Measurements from ENCODE around the gene BCR.

BCR gene

GRCh38 chr22:23243859-23244689, 63.8 kb downstream of the BCR start:
- DNase-seq (ENCODE audit: low read depth in 3 of 3), result no peak

- DNase-seq (ENCODE audit: low read depth in 3 of 3), result no peak
These were observed 64.4 kb downstream of the BCR start for GRCh38 chr22:23244690-23245044.

GRCh38 chr22:23245045-23245798, 64.9 kb downstream of the BCR start:
- no peak for DNase-seq (ENCODE audit: low read depth in 3 of 3)

- DNase-seq (ENCODE audit: low read depth in 3 of 3), result no peak
These were observed 65.5 kb downstream of the BCR start for GRCh38 chr22:23245799-23246136.

- no peak for DNase-seq (ENCODE audit: low read depth in 3 of 3)
These were observed 66.9 kb downstream of the BCR start for GRCh38 chr22:23246982-23247766.

- DNase-seq (ENCODE audit: low read depth in 3 of 3), result no peak
These were observed 68.3 kb downstream of the BCR start for GRCh38 chr22:23248583-23248982.

- no peak for DNase-seq (ENCODE audit: low read depth in 3 of 3)
These were observed 69.9 kb downstream of the BCR start for GRCh38 chr22:23250056-23250784.

GRCh38 chr22:23250785-23251363, 70.6 kb downstream of the BCR start:
- no peak for DNase-seq (ENCODE audit: low read depth in 3 of 3)

GRCh38 chr22:23251445-23252093, 71.3 kb downstream of the BCR start:
- no peak for DNase-seq (ENCODE audit: low read depth in 3 of 3)

GRCh38 chr22:23253475-23254055, 73.3 kb downstream of the BCR start:
- DNase-seq (ENCODE audit: low read depth in 3 of 3), result no peak

- DNase-seq (ENCODE audit: low read depth in 3 of 3), result no peak
These were observed 75.3 kb downstream of the BCR start for GRCh38 chr22:23255506-23256170.

GRCh38 chr22:23256171-23256932, 76.0 kb downstream of the BCR start:
- no peak for DNase-seq (ENCODE audit: low read depth in 3 of 3)

- DNase-seq (ENCODE audit: low read depth in 3 of 3), result no peak
These were observed 76.9 kb downstream of the BCR start for GRCh38 chr22:23256986-23257888.

GRCh38 chr22:23257889-23258825, 77.8 kb downstream of the BCR start:
- DNase-seq (ENCODE audit: low read depth in 3 of 3), result no peak

- DNase-seq (ENCODE audit: low read depth in 3 of 3), result no peak
These were observed 78.5 kb downstream of the BCR start for GRCh38 chr22:23258826-23259170.

GRCh38 chr22:23259916-23260644, 79.8 kb downstream of the BCR start:
- no peak for DNase-seq (ENCODE audit: low read depth in 3 of 3)
